Thyroid gland (tissue), 4 donors: Measurements from ENCODE around the gene TNFSF4. TPM values are rescaled to one million over a fixed set of nuclear protein-coding genes. Genes with fewer than 3 reads are reported as not detected.

Experiments
- DNase-seq, 2 donors: peaks; one replicate each; pipeline ENCODE4 v3.0.0-alpha.2; 2019
- H3K27ac ChIP-seq, 3 donors: fragments of 200-600 bp; sonication (generic); 1 replicate in 2 of 3; 2 replicates in 1 of 3; pipeline ENCODE4 v1.5.1; 2016 to 2019; ENCODE audit warnings: mild to moderate bottlenecking in 1 of 3, moderate library complexity in 1 of 3
- H3K27me3 ChIP-seq: fragments of 200-600 bp; sonication (generic); one replicate; pipeline ENCODE4 v1.5.1; 2019
- H3K36me3 ChIP-seq, 2 donors: fragments of 200-600 bp; sonication (generic); one replicate each; pipeline ENCODE4 v1.5.1; 2016 to 2019
- H3K4me1 ChIP-seq, 2 donors: fragments of 200-600 bp; sonication (generic); one replicate each; pipeline ENCODE4 v1.5.1; 2017 to 2019
- H3K4me3 ChIP-seq, 3 donors: fragments of 200-600 bp; sonication (generic); replicated peaks in 1 of 3; 1 replicate in 2 of 3; 2 replicates in 1 of 3; pipeline ENCODE4 v1.5.1; 2016; ENCODE audit warnings: mild to moderate bottlenecking in 1 of 3
- H3K9me3 ChIP-seq: fragments of 200-600 bp; sonication (generic); one replicate; pipeline ENCODE4 v1.5.1; 2017
- CTCF ChIP-seq, 6 experiments: fragments of 200-600 bp in 3 of 6; fragments of 450-650 bp in 3 of 6; sonication (generic) in 3 of 6; IDR thresholded peaks; one replicate each; pipeline ENCODE4 v1.5.1; 2016 to 2019; ENCODE audit warnings: antibody characterized with exemption in 6 of 6, mild to moderate bottlenecking in 2 of 6, inconsistent platforms in 1 of 6, moderate library complexity in 1 of 6
- POLR2A ChIP-seq, 2 donors: fragments of 450-650 bp; IDR thresholded peaks; one replicate each; pipeline ENCODE4 v1.6.1; 2017; ENCODE audit warnings: antibody characterized with exemption in 2 of 2, mild to moderate bottlenecking in 2 of 2, moderate library complexity in 1 of 2
- WGBS, 2 donors: methylation state at CpG; one replicate each; pipeline ENCODE4 v1.1.5; 2017; 5-methylcytosine and 5-hydroxymethylcytosine counted together
- intact Hi-C: fragments of 100-400 bp; cut with DNase I; formaldehyde crosslinking; loops from one replicate; pipeline ENCODE4 v1.15.1; 2023
- total RNA-seq, 4 donors: library from RNA; depleted of rRNA; stranded (reverse); fragments of >200 nt; gene quantifications; one replicate each; pipeline ENCODE4 v1.2.3, GENCODE V29; 2016

Gene TNFSF4
- total RNA-seq, 4 donors from 2014 or later: 0.13 to 0.63 (median 0.41) TPM

GRCh38 chr1:173248247-173248940, 41.3 kb upstream of the TNFSF4 start:
- Histone ChIP-seq H3K27ac (no peak overlapping the region), H3K36me3 (no peaks in the 10 kb centered on the region), H3K4me3 (no peak overlapping the region), H3K9me3 (no peaks in the 10 kb centered on the region), H3K4me1 (no peaks in the 10 kb centered on the region), H3K27me3 (no peaks in the 10 kb centered on the region)
- intact Hi-C loops: no loop called here
- TF ChIP-seq CTCF (IDR thresholded peaks at IDR 0.05) (no peak), POLR2A (IDR thresholded peaks at IDR 0.05) (no peak)
- WGBS, 2 donors: 80% methylated on average over 6 of the region's 6 CpGs
- no peak for DNase-seq

DNA sequence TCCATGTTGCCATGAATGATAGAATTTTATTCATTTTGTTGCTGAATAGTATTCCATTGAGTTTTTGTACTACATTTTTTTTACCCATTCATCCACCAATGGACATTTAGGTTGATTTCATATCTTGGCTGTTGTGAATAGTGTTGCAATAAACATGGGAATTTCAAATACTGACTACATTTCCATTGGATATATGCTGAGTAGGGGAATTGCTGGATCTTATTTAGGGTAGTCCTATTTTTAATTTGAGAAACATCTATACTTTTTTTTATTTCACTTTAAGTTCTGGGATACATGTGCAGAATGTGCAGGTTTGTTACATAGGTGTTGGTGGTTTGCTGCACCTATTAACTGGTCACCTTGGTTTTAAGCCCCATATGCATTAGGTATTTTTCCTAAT, 38.8 kb upstream of the TNFSF4 start:
- TF ChIP-seq CTCF (IDR thresholded peaks at IDR 0.05) (no peak), POLR2A (IDR thresholded peaks at IDR 0.05) (no peak)
- H3K9me3 ChIP-seq: no peaks in the 10 kb centered on the region

GRCh38 chr1:173243300-173243699, 36.2 kb upstream of the TNFSF4 start:
- TF ChIP-seq POLR2A (IDR thresholded peaks at IDR 0.05) (no peak), CTCF (IDR thresholded peaks at IDR 0.05) (no peak)
- Histone ChIP-seq H3K4me1 (no peaks in the 10 kb centered on the region), H3K27me3 (no peaks in the 10 kb centered on the region), H3K4me3 (no peak overlapping the region), H3K27ac (no peak overlapping the region), H3K9me3 (no peaks in the 10 kb centered on the region), H3K36me3 (no peaks in the 10 kb centered on the region)
- 97% methylated on average over 1 of the region's 1 CpG for WGBS, 2 donors
- intact Hi-C loops: no loop called here
- DNase-seq: no peak

More for the DNA sequence above, 38.8 kb upstream of the TNFSF4 start:
- no peak for DNase-seq
- Histone ChIP-seq H3K4me3 (no peak overlapping the region), H3K27me3 (no peaks in the 10 kb centered on the region), H3K4me1 (no peaks in the 10 kb centered on the region), H3K27ac (no peak overlapping the region), H3K36me3 (no peaks in the 10 kb centered on the region)
- intact Hi-C loops: no loop called here

- DNase-seq: no peak
- no peaks in the 10 kb centered on the region for H3K9me3 ChIP-seq
- intact Hi-C loops: no loop called here
Observed at GRCh38 chr1:173241528-173242347, 34.6 kb upstream of the TNFSF4 start.

More at GRCh38 chr1:173241528-173242347, 34.6 kb upstream of the TNFSF4 start:
- no peaks in the 10 kb centered on the region for H3K4me1 ChIP-seq
- H3K36me3 ChIP-seq: no peaks in the 10 kb centered on the region
- no peaks in the 10 kb centered on the region for H3K27me3 ChIP-seq
- no peak for TF ChIP-seq CTCF (IDR thresholded peaks at IDR 0.05)
- no peak overlapping the region for H3K27ac ChIP-seq
- 72 to 74% methylated on average over 6 of the region's 6 CpGs for WGBS, 2 donors
- H3K4me3 ChIP-seq: no peak overlapping the region
